ENCODE results near the gene GRM4.

- TF ChIP-seq CTCF (IDR thresholded peaks at IDR 0.05; ENCODE audit: low read depth, low read length) (no peak), POLR2A (IDR thresholded peaks at IDR 0.05; ENCODE audit: extremely low read depth, insufficient read length) (no peak)
- TF ChIP-seq, protein P1, sequence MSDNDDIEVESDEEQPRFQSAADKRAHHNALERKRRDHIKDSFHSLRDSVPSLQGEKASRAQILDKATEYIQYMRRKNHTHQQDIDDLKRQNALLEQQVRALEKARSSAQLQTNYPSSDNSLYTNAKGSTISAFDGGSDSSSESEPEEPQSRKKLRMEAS (IDR thresholded peaks at IDR 0.05; ENCODE audit: low read depth, low read length) = no peak
These were observed 124.2 kb downstream of the GRM4 start for GRCh38 chr6:34021554-34022190.

All from NB4 (cell line).